ENCODE data around the gene TPD52L2.

Gene TPD52L2

DNA sequence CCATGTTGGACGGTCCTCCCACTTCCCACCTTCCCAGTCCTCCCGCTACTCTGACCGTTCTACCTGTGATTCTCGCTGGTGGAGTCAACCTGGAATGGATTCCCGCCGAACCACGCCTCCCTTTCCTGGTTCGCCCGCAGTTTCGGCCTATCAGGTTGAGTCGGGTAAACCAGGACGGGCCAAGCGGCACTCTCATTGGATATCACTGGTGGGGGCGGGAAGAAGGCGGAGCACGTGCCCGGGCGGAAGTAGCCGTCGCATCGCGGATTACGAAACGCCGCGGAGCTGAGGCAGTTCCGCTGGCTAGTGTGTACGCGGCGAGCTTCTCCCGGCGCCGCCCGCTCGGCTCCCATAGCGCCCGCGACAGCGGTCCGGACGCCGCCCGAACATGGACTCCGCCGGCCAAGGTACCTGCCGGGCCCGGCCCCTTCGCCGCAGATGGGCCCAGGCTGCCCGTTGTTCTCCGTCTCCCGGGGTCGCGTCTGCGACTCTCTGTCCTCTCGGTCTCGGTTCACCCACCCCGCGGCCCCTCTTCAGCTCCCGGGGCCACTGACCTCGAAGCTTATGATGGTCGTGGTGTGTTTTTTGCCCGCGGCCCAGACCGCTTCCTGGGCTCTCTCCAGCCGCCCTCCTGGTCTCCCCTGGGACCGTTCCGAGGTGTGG is at the start of gene TPD52L2:
Gene TPD52L2, plus strand, starts transcription at position 293 of the 663 bp plus-strand sequence. Its CDS starts 96 bp downstream, at position 389.
- Histone ChIP-seq H3K27ac (peak within 1 kb of the TSS; percentile 83 to 94), H3K4me3 (peak within 1 kb of the TSS; percentile 89)
- TF ChIP-seq CTCF (IDR thresholded peaks at IDR 0.05) = no peak
- DNase-seq (ENCODE audit: low spot score) = peak; percentile 99

- DNase-seq (ENCODE audit: low spot score) = no peak
Measured at GRCh38 chr20:63815615-63816253, 49.3 kb upstream of the TPD52L2 start.

GRCh38 chr20:63819224-63819921 is 45.7 kb upstream of the TPD52L2 start:
- H3K4me3 ChIP-seq = no peak overlapping the region

More at GRCh38 chr20:63815615-63816253, 49.3 kb upstream of the TPD52L2 start:
- TF ChIP-seq CTCF (IDR thresholded peaks at IDR 0.05) = no peak
- Histone ChIP-seq H3K27ac (no peak overlapping the region), H3K4me3 (no peak overlapping the region)

GRCh38 chr20:63821811-63822210 is 43.3 kb upstream of the TPD52L2 start:
- no peak for TF ChIP-seq CTCF (IDR thresholded peaks at IDR 0.05)
- no peak overlapping the region for H3K4me3 ChIP-seq
- no peak for DNase-seq (ENCODE audit: low spot score)
- no peak overlapping the region for H3K27ac ChIP-seq

More at GRCh38 chr20:63819224-63819921, 45.7 kb upstream of the TPD52L2 start:
- no peak for DNase-seq (ENCODE audit: low spot score)
- TF ChIP-seq CTCF (IDR thresholded peaks at IDR 0.05) = no peak
- H3K27ac ChIP-seq = no peak overlapping the region

GRCh38 chr20:63822276-63822696 is 42.8 kb upstream of the TPD52L2 start:
- TF ChIP-seq CTCF (IDR thresholded peaks at IDR 0.05) = no peak
- no peak overlapping the region for H3K4me3 ChIP-seq
- DNase-seq (ENCODE audit: low spot score) = no peak
- H3K27ac ChIP-seq = peak overlapping the region in 1 of 2 donors; percentile 0

GRCh38 chr20:63823691-63824311 is 41.3 kb upstream of the TPD52L2 start:
- TF ChIP-seq CTCF (IDR thresholded peaks at IDR 0.05) = no peak
- Histone ChIP-seq H3K27ac (no peak overlapping the region), H3K4me3 (no peak overlapping the region)
- no peak for DNase-seq (ENCODE audit: low spot score)

All from coronary artery (tissue), 2 donors.